Right lobe of liver (tissue), 4 donors: ENCODE results near the gene KCTD10.

Experiments used
- POLR2A ChIP-seq: fragments of 450-650 bp; IDR thresholded peaks from one replicate; pipeline ENCODE4 v1.6.1; 2017; ENCODE audit warnings: antibody characterized with exemption, mild to moderate bottlenecking
- TF ChIP-seq, protein P1 (sequence below), 4 donors: fragments of 200-600 bp in 3 of 4; fragments of 450-650 bp in 1 of 4; IDR thresholded peaks; one replicate each; pipeline versions ENCODE4 v1.5.1 to v1.8.0; 2016 to 2022; ENCODE audit warnings: antibody characterized with exemption in 4 of 4, mild to moderate bottlenecking in 2 of 4
- donor health status: DM: no; HTN: no; CAD: no.
- donor health status: DM: no; HTN: no; CAD: no.
- donor health status: DM: no; HTN: yes; CAD: no.

DNA sequence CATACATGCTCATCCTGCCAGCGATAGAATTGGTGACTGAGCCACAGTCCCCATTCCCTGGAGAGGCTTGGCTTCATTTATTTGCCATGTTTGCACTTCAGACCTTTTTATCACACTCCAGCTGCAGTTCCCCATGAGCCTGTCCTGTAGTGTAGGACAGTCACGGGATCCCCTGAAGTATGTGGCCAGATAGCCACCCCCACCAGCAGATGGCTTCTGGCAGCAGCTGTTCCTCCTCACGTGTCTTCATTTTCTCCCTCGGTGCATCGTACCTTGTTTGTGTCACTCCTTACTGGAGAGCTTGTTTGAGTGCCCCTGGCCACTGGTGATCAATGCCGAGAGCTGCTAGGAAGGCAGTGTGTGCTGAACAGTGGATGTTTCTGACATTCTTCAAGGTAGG, 40.5 kb upstream of the KCTD10 start:
- TF ChIP-seq, protein P1, sequence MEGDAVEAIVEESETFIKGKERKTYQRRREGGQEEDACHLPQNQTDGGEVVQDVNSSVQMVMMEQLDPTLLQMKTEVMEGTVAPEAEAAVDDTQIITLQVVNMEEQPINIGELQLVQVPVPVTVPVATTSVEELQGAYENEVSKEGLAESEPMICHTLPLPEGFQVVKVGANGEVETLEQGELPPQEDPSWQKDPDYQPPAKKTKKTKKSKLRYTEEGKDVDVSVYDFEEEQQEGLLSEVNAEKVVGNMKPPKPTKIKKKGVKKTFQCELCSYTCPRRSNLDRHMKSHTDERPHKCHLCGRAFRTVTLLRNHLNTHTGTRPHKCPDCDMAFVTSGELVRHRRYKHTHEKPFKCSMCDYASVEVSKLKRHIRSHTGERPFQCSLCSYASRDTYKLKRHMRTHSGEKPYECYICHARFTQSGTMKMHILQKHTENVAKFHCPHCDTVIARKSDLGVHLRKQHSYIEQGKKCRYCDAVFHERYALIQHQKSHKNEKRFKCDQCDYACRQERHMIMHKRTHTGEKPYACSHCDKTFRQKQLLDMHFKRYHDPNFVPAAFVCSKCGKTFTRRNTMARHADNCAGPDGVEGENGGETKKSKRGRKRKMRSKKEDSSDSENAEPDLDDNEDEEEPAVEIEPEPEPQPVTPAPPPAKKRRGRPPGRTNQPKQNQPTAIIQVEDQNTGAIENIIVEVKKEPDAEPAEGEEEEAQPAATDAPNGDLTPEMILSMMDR (IDR thresholded peaks at IDR 0.05), result no peak
- TF ChIP-seq POLR2A, result no peak
